OCI-LY1 (cell line): ENCODE measurements around the gene LAX1.

ENCODE experiments used
- CTCF ChIP-seq: fragments of 200-600 bp; sonication (generic), shearing (Covaris generic); IDR thresholded peaks from 2 replicates; pipeline ENCODE4 v1.5.1; 2017; ENCODE audit warnings: mild to moderate bottlenecking, antibody characterized with exemption, low read length, moderate library complexity, mixed read lengths
- EZH2 ChIP-seq: fragments of 200-600 bp; sonication (generic), shearing (Covaris generic); IDR thresholded peaks from 2 replicates; pipeline ENCODE4 v1.8.0; 2017; ENCODE audit warnings: borderline replicate concordance, mixed run types, mild to moderate bottlenecking, antibody characterized with exemption, low read length, moderate library complexity, mixed read lengths

GRCh38 chr1:203763505-203763904 lies 1.5 kb upstream of the LAX1 start:
- TF ChIP-seq CTCF (no peak), EZH2 (no peak)
